ENCODE results near the gene AGXT.
"Not testable (repeated sequence)": the region's sequence is repeated elsewhere in the genome, so short reads cannot be mapped to it uniquely, and the experiment has no call there.

AGXT gene

GRCh38 chr2:240840435-240841060, 28.1 kb upstream of the AGXT start:
- DNase-seq = peak; percentile 77

DNA sequence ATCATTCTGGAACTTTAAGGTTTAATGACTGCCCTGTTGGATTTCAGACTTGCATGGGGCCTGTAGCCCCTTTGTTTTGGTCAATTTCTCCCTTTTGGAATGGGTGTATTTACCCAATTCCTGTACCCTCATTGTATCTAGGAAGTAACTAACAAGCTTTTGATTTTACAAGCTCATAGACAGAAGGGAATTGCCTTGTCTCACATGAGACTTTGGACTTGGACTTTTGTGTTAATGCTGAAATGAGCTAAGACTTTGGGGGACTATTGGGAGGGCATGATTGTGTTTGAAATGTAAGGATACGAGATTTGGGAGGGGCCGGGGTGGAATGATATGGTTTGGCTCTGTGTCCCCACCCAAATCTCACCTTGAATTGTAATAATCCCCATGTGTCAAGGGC, 22.3 kb upstream of the AGXT start:
- DNase-seq = not testable (repeated sequence)

GRCh38 chr2:240846873-240847595, 21.6 kb upstream of the AGXT start:
- no peak for DNase-seq

DNA sequence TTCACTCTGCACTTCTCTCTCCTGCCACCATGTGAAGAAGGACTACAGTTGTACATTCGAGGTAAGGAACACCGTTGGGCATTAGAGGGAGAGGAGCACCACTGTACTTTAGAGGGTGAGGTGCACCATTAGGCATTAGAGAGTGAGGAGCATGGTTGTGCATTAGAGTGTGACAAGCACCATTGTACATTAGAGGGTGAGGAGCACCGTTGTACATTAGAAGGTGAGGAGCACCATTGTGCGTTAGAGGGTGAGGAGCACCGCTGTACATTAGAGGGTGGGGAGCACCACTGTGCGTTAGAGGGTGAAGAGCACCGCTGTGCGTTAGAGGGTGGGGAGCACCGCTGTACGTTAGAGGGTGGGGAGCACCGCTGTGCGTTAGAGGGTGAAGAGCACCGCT, 20.8 kb upstream of the AGXT start:
- no peak for DNase-seq

DNA sequence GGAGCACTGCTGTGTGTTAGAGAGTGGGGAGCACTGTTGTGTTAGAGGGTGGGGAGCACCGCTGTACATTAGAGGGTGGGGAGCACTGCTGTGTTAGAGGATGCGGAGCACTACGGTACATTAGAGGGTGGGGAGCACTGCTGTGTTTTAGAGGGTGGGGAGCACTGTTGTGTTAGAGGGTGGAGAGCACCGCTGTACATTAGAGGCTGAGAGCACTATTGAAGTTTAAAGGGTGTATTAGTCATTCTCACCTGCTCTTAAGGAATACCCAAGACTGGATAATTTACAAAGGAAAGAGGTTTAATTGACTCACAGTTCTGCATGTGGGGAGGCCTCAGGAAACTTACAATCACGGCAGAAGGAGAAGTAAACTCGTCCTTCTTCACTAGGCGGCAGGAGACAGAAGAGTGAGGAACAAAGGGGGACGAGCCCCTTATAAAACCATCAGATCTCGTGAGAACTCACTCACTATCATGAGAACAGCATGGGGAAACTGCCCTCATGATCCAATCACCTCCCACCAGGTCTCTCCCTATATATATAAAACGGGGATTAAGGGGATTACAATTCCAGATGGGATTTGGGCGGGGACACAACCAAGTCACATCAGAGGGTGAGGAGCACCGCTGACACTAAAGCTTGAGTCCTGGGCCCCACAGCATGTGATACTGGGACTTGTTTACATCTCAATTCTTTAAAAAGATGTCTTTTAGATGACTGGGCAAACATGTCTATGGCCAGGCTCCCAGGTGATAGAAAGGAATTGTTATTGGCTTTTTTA, 19.5 kb upstream of the AGXT start:
- DNase-seq = peak; percentile 95

DNA sequence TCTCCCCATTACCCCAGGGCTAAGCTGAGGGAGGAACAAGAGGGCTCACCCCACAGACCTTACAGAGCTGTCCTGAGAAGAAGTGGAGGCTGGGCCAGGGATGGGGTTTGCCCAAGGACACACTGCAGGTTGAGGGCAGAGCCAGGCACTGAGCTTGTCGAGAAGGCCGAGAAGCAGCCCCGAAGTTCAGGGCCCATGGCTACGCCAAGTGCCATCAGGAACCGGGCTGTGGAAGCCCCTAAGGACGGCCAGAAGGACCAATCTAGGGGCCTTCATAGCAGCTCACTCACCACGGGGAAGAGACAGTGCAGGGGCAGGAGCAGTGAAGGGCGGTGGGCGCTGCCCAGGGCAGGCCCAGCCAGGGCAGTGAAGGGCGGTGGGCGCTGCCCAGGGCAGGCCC, 18.6 kb upstream of the AGXT start:
- no peak for DNase-seq

DNA sequence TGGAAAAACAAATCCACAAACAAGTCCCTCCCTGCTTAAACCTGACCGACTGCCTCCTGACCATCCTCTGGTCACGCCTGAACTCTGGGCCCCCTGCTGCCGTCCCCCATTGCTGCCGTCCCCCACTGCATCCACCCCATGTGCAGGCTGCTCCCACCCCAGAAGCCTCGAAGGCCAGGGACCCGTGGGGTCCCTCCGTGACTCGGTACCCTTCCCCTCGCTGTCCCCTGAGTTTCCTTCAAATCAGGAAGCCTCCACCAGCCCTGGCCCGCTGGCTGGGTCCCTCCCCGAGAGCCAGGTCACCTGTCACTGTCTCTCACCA, 17.9 kb upstream of the AGXT start:
- no peak for DNase-seq

- peak; percentile 91 for DNase-seq
Observed at GRCh38 chr2:240851078-240851991, 17.3 kb upstream of the AGXT start.

GRCh38 chr2:240852671-240853314, 15.8 kb upstream of the AGXT start:
- DNase-seq = no peak

DNA sequence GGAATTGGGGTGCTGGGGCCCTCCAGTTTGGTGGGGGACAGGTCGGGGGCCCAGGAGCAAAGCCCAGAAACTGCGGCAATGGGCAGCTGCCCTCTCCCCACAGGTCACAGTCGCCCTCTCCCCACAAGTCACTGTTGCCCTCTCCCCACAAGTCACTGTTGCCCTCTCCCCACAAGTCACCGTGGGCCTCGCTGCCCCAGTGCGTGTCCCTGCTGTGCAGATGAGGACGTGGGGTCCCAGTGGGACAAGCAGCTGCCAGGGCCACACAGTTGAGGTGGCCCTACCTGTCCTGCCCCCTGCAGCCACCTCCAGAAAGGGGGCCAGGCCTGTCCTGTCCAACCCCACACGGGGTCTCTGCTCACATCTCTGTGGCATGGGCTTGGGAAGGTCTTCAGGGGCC, 13.0 kb upstream of the AGXT start:
- DNase-seq = no peak

- DNase-seq = no peak
Observed at GRCh38 chr2:240856151-240856980, 12.3 kb upstream of the AGXT start.

DNA sequence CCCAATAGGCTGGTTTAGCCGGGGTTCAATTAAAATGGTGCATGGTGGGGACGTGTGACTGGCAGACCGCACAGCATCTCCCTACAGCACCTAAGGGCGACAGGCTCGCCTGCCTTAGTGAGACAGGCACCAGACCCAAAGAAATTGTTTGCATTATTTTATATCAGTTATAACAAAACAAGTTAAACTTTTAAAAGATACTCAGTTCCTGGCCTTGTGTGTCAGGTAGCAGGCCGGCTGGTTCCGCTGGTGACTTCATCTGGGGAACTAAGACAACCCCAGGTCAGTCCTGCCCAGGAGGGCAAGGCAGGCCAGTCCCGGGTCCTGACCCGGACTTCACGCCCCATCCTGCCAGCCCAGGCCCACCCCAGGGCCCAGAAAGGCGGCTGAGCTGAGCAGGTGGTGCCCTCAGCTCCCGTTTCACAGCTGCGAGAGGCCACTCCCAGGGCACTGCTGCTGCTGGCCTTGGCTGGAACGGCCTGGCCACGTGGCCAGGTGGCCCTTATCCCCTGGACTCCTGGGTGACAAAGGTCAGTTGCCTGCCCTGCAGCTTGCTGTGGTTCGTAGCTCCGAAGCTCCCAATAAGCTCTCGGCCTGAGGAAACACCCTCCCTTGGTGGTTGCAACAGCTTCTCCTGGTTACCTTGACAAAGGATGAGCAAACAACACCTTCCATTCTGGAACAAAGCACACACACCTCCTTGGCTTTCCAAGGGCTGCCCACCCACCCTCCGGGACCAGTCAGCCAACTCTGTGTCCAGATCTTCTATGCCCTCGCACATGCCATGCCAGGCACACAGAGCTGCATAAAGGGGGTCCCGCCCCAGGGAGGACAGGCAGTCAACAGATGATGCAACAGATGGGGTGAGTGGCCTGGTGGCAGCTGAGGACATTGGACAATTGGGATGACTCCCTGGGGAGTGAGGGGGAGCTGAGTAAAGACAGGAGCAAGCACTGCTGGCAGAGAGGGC, 11.3 kb upstream of the AGXT start:
- no peak for DNase-seq

DNA sequence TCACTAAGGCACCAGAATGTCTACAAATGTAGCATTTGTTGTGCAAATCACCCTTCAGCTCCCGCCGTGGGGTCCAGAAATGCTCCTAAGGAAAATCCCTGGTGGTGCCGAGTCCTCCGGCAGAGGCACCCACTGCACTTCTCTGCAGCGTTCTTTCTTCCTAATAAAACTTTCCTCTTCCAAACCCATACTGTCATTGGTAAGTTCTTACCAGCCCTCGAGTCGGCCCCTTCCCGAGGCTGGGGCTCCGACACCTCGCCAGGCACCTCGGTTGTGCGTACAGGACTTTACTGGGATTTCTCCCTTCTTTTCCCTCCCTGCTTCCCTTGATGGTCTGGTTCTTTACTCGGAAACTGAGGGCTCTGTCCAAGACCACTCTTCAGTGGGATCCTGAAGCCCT, 10.3 kb upstream of the AGXT start:
- DNase-seq = no peak

- DNase-seq = no peak
Observed at GRCh38 chr2:240858871-240859270, 9.8 kb upstream of the AGXT start.

DNA sequence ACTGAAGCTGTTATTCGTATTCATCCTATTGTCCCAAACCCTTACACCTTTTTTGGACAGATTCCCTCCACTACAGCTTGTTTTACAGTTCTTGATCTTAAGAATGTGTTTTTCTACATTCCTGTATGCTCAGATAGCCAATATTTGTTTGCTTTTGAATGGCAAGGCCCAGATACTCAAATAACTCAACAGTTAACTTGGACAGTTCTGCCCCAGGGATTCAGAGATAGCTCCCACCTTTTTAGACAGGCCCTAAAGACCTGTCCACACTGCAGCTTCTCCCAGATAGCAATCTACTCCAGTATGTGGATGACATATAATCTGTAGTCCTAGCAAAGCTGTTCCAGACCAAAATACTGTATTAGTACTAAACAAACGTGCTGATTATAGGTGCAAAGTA, 7.1 kb upstream of the AGXT start:
- no peak for DNase-seq

DNA sequence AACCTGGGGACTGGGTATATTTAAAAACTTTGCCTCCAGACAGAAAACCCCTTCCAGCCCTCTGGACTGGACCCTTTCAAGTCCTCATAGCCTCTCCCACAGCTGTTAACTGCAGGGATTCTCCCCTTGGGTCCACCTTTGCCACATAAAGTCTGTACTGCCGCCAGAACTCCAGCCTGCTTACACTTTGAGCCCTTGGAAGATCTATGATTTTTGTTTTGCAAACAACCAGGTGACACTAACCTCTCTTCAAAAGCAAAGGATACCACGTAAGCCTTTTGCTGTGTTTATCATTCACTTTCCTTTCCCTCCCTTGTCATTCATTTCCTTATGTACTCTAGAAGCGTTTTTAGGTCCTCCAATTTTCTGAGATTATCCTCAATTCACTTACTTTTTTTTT, 4.1 kb upstream of the AGXT start:
- no peak for DNase-seq

DNA sequence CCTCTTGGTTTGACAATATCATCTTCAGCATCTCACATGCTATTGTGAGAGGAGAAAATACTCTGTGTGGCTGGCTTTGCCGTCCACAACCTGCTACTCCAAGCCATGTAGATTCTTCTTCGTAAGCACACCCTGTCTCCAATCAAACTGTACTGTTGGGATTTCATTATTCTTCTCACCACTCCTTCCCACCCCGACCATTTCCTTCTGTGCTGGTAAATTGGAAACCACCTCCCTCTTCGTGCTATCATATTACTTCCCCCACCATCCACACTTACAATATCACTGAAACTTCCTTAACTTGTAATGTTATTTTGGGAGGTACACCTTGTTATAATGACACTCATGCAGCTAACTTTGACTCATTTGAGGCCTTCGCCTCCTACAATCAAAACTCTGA, 3.2 kb upstream of the AGXT start:
- DNase-seq = no peak

- no peak for DNase-seq
Observed at GRCh38 chr2:240869109-240869955, 708 bp downstream of the AGXT start.
